ENCODE measurements around the gene MICAL1.
"Not testable (repeated sequence)": the region's sequence is repeated elsewhere in the genome, so short reads cannot be mapped to it uniquely, and the experiment has no call there.

MICAL1 gene

GRCh38 chr6:109477725-109478124, 22.2 kb upstream of the MICAL1 start:
- no peak for DNase-seq (ENCODE audit: low read depth)

- no peak for DNase-seq (ENCODE audit: low read depth)
Measured at GRCh38 chr6:109477184-109477583, 21.6 kb upstream of the MICAL1 start.

GRCh38 chr6:109475625-109476024, 20.1 kb upstream of the MICAL1 start:
- DNase-seq (ENCODE audit: low read depth), result no peak

DNA sequence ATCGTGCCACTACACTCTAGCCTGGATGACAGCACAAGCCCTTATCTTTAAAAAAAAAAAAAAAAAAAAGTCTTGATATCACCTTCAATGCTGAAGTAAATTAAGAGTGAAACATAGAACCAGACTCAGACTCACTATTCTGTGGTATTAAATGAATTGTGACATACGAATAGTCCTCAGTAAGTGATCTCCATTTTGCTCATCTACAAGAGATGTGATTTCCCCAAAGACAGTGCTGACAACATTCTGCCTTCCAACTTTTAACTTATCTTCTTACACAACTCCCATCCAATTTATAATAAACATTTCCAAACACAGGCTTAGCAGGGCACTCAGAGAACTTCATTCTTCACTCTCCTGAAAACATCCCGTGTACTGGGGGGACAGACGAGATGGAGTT, 19.4 kb upstream of the MICAL1 start:
- no peak for DNase-seq (ENCODE audit: low read depth)

DNA sequence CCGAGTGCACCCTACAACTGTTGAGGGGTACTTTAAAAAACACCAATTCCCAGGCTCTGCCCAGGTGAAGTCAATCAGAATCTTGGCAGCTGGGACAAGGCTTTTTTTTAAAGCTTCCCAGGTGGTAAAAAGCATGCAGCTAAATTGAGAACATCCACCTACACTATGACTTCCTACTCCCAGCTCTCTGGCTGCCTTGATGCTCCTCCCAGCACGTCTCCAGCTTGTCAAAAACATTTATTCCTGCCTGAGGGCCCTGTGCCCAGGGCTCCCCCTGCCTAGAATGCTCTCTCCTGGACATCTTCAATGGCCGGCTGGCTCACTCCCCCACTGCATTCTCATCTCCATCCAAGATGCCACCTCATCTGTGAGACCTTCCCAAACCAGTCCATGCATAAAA, 17.5 kb upstream of the MICAL1 start:
- DNase-seq (ENCODE audit: low read depth), result no peak

GRCh38 chr6:109472132-109472995, 16.8 kb upstream of the MICAL1 start:
- DNase-seq (ENCODE audit: low read depth), result no peak

DNA sequence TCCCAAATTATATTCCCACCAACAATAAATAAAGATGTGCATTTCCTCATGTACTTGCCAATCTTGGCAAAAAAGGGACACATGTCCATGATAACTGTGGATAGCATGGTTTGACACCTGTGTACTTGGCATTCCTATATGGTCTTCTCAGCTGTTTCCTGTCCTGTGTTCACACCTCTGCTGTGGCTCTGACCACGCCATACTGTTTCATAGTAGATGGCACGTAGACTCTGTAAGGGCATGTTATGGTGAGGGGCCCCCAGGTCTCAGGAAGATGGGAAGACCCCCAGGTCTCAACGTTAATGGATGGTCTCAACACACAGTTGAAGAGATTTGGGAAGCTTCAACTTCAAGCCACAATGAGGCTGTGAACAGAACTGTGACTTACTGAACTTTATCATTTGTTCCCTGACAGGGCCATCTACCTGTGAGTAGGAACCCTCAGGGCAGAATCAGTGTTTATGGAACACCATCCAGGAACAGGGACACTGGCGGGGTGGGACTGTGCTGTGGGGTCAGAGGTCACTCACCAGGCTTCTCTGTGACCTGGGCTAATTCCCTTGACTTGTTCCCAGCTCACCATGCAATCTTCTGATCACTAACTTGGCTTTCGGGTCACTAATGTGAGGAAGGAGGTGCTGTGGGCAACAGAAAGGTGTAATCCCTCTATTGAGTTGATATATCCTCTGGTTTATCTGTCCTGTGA, 15.7 kb upstream of the MICAL1 start:
- no peak for DNase-seq (ENCODE audit: low read depth)

DNA sequence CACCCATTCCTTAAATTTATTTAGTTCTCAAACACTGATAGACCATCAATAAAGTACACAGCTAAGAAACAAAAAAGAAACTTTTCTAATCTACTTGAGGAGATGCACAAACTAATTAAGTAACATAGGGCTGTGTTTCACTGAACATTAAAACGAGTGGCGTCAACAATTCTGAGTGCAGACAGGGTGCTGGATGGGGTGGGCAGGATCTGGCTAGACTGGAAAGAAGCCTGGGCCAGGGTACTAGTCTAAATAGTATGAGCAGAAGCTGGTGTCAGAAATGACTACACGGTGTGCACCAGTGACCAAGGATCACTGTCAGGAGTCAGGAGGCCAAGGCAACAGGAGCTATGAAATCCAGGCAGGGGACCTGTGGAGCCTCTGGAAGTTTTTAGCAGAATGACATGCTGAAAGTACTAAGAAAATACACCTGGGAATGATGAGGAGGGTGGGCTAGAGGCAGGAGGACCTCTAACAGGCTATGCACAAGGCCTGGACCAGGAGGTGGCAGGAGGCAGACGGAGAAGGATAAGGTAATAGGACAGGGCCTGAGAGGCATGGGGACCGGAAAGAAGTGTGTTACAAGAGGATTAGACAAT, 14.1 kb upstream of the MICAL1 start:
- DNase-seq (ENCODE audit: low read depth), result no peak

DNA sequence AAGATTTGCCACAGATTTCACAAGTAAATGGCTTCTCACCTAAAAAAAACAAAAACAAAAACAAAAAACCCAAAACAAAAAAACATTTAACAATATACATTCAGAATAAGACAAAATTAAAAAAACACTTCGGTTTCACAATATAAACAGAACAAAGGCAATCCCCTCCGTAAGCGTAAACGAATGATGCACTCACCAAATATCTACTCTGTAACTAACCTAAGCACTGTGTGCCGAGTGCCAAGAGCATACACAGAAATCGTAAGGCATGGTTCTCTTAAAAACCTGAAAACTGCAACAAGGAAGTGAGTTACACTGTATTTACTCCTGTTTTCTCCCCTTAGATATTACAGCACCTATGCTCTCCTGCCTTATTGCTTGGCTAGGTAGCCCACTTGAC, 12.1 kb upstream of the MICAL1 start:
- no peak for DNase-seq (ENCODE audit: low read depth)

GRCh38 chr6:109466212-109466923, 10.8 kb upstream of the MICAL1 start:
- DNase-seq (ENCODE audit: low read depth), result no peak

- no peak for DNase-seq (ENCODE audit: low read depth)
Measured at GRCh38 chr6:109465772-109466171, 10.2 kb upstream of the MICAL1 start.

- DNase-seq (ENCODE audit: low read depth), result no peak
Measured at GRCh38 chr6:109461733-109462526, 6.4 kb upstream of the MICAL1 start.

DNA sequence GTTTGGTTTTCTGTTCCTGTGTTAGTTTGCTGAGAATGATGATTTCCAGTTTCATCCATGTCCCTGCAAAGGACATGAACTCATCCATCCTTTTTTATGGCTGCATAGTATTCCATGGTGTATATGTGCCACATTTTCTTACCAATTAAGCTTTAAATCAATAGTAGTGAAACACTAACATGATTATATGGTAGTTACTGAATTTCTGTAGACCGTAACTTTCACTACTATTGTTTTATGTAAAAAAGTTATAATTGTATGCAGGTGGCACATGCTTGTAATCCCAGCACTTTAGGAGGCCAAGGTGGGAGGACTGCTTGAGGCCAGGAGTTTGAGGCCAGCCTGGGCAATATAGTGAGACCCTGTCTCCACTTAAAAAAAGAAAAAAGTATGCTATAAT, 5.6 kb upstream of the MICAL1 start:
- not testable (repeated sequence) for DNase-seq (ENCODE audit: low read depth)

DNA sequence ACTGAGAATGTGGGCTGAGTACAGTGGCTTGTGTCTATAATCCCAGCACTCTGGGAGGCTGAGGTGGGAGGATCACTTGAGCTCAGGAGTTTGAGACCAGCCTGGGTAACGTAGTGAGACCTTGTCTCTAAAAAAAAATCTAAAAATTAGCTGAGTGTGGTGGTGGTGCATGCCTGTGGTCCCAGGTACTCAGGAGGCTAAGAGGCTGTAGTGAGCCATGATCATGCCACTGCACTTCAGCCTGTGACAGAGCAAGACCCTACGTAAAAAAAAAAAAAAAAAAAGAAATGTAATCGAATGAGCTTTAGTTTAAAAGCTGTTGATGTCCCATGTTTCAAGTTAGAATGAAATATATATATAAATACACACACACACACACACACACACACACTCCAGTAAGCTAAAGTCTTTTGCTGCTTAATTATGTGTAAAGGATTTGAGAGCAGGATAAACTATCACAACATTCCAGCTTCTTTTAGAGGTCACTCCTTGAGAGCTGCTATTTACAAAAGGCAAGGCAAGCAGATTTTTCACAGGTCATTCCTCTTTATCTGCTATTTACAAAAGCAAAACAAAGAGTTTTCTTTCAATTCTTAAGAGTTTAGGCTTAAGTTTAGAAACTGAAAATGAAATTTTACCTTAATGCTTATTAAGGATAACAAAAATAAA, 4.7 kb upstream of the MICAL1 start:
- DNase-seq (ENCODE audit: low read depth), result no peak

- no peak for DNase-seq (ENCODE audit: low read depth)
Measured at GRCh38 chr6:109458774-109459531, 3.4 kb upstream of the MICAL1 start.

GRCh38 chr6:109457562-109457996, 2.0 kb upstream of the MICAL1 start:
- no peak for DNase-seq (ENCODE audit: low read depth)

DNA sequence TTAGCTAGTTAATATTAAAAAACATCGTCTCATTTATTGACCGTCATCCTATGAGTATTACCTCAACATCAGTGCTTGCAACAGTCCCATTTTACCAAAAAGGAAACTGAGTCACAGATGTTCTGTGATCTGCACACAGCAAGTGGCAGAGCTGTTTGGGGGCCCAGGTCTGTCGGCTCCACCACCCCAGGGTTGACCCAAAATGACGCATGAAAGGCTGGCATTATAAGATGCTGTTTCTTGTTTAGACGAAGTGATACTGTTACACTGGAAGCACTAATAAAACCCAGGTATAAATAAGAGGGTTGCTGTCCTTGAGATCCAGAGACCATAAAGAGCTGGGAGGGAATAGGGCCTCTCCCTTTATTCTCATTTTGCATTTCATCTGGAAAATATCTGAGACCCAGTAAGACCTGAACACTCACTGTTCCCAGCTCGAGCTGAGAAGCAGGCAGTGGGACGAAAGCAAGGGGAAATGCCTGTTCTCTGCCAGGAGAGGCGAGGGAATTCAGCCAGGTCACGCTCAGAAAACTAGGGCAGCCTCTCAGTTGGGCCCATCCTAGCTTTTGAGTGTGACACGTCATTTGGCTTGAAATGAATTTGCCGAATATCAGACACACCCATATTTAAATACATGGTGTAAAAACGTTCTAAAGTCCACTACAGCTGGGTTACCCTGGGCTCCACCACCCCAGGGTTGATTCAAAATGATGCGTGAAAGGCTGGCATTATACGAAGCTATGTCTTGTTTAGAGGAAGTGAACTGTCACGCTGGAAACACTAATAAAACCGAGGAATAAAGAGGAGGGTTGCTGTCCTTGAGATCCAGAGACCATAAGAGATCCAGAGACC, 1.4 kb upstream of the MICAL1 start:
- DNase-seq (ENCODE audit: low read depth), result no peak

DNA sequence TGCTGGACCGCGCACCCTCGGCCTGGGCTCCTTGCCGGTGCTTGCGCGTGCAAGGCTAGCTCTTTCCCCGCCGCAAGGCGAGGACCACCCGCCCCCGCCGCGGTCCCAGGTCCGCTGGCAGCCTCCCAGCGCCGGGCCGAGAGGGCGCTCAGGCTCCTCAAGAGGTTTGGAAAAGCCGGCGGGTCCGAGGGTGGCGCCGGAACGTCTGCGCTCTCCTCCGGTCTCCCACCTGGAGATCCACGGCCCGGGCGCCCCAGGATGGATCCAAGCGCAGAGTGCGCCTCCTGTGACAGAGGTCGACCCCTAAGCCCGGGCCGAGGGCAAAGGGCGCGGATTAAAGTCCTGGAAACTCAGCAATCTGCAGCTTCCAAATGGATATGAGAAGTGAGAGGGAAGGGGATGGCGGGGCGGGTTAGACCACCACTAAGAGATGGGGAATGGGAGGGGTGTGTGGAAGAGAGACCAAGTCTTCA, 575 bp upstream of the MICAL1 start:
- DNase-seq (ENCODE audit: low read depth), result no peak
